HEK293T (cell line): Measurements from ENCODE around the gene SLC8A1.

Experiments
- ARNT ChIP-seq: fragments of 450-650 bp; IDR thresholded peaks from 2 replicates; pipeline ENCODE4 v1.6.1; 2017; ENCODE audit warnings: mild to moderate bottlenecking
- BHLHE40 ChIP-seq: fragments of 450-650 bp; IDR thresholded peaks from 2 replicates; pipeline ENCODE4 v1.6.1; 2016; ENCODE audit warnings: mild to moderate bottlenecking, moderate library complexity, borderline replicate concordance
- CTBP1 ChIP-seq: fragments of 450-650 bp; IDR thresholded peaks from 2 replicates; pipeline ENCODE4 v1.6.1; 2016; ENCODE audit warnings: borderline replicate concordance
- FOXA1 ChIP-seq: fragments of 450-650 bp; IDR thresholded peaks from 2 replicates; pipeline ENCODE4 v1.6.1; 2016; ENCODE audit warnings: mild to moderate bottlenecking
- FOXK2 ChIP-seq: fragments of 450-650 bp; IDR thresholded peaks from 2 replicates; pipeline ENCODE4 v1.6.1; 2016; ENCODE audit warnings: mild to moderate bottlenecking
- FOXM1 ChIP-seq: fragments of 450-650 bp; IDR thresholded peaks from 2 replicates; pipeline ENCODE4 v1.6.1; 2017; ENCODE audit warnings: mild to moderate bottlenecking, borderline replicate concordance
- L3MBTL2 ChIP-seq: fragments of 450-650 bp; conservative IDR thresholded peaks from 2 replicates; pipeline ENCODE4 v1.6.1; 2016; ENCODE audit warnings: mild to moderate bottlenecking
- LEF1 ChIP-seq: fragments of 450-650 bp; IDR thresholded peaks from 2 replicates; pipeline ENCODE4 v1.6.1; 2017; ENCODE audit warnings: mild to moderate bottlenecking, borderline replicate concordance
- NFRKB ChIP-seq: fragments of 450-650 bp; IDR thresholded peaks from 2 replicates; pipeline ENCODE4 v1.6.1; 2016; ENCODE audit warnings: mild to moderate bottlenecking, moderate library complexity
- SP1 ChIP-seq: fragments of 450-650 bp; IDR thresholded peaks from 2 replicates; pipeline ENCODE4 v1.6.1; 2017
- SUZ12 ChIP-seq: fragments of 450-650 bp; IDR thresholded peaks from 2 replicates; pipeline ENCODE4 v1.6.1; 2016; ENCODE audit warnings: mild to moderate bottlenecking
- TARDBP ChIP-seq: fragments of 450-650 bp; IDR thresholded peaks from 2 replicates; pipeline ENCODE4 v1.6.1; 2016
- TF ChIP-seq, protein P1 (sequence below): fragments of 450-650 bp; IDR thresholded peaks from 2 replicates; pipeline ENCODE4 v1.6.1; 2016

DNA sequence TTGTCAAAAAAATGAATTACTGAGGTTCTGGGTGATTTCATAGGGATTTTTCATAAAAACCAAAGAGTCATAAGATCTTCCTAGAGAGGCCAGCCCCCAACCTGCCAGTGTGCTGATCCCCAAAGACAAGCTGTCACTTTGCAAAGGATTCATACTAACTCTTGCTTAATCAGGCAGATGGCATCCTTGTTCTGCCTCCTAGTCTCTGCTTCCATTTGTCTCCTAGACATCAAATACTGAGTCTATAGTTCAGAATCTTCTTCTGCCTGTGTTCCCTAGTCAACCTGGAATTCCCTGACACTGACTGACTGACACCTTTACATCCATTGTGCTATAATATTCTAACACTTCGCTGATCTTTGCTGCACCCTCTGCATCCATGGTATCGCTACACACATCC lies 84.9 kb downstream of the SLC8A1 start:
- TF ChIP-seq NFRKB (no peak), SUZ12 (no peak), FOXK2 (no peak), BHLHE40 (no peak), FOXA1 (no peak), FOXM1 (no peak), TARDBP (no peak), LEF1 (no peak), L3MBTL2 (no peak), SP1 (no peak), ARNT (no peak), CTBP1 (no peak)
- TF ChIP-seq, protein P1, sequence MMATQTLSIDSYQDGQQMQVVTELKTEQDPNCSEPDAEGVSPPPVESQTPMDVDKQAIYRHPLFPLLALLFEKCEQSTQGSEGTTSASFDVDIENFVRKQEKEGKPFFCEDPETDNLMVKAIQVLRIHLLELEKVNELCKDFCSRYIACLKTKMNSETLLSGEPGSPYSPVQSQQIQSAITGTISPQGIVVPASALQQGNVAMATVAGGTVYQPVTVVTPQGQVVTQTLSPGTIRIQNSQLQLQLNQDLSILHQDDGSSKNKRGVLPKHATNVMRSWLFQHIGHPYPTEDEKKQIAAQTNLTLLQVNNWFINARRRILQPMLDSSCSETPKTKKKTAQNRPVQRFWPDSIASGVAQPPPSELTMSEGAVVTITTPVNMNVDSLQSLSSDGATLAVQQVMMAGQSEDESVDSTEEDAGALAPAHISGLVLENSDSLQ: no peak
